GM11168 (cell line): Measurements from ENCODE around the gene ANKS6.

Source experiments
- in situ Hi-C: fragments of 300-500 bp; cut with MboI; formaldehyde crosslinking; loops from one replicate; pipeline ENCODE4 v1.12.0; 2022; ENCODE audit warnings: low sequenced_read_pairs; ENCODE audit not compliant: unreplicated experiment

Gene ANKS6

GRCh38 chr9:98793031-98793430 is 3.3 kb downstream of the ANKS6 start:
- in situ Hi-C loops: no loop called here

- in situ Hi-C loops: no loop called here
Observed at GRCh38 chr9:98791608-98792490, 4.5 kb downstream of the ANKS6 start.

GRCh38 chr9:98790842-98791607 is 5.3 kb downstream of the ANKS6 start:
- in situ Hi-C loops: no loop called here

GRCh38 chr9:98790134-98790841 is 6.1 kb downstream of the ANKS6 start:
- in situ Hi-C loops: no loop called here

DNA sequence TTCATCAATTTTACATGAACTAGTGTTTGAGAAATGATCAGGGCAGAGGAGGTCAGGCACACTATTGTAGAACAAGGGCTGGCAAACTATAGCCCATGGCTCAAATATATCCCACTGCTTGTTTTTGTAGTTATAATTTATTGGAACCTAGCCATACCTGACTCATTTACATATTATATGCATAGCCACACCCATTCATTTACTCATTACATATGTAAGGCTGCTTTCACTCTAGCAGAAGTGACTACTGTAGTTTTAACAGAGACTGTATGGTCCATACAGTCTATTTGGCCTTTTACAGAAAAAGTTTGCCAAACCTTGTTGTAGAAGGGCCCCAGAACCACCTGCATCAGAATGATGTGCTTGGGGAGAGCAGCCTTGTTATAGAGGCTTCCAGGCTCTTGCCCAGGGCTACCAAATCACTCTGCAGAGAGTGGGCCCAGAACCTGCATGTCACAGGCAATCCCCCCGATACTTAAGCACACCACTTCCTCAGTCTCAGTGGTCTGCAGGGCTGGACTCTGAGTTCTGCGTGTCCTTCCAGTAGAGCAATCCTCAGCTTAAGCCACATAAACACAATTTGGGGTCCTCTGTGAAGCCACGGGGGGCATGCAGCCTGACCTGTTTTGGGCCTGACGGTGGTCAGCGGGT is 6.7 kb downstream of the ANKS6 start:
- in situ Hi-C loops: no loop called here

- in situ Hi-C loops: no loop called here
Observed at GRCh38 chr9:98787766-98788335, 8.5 kb downstream of the ANKS6 start.

GRCh38 chr9:98786750-98787510 is 9.4 kb downstream of the ANKS6 start:
- in situ Hi-C loops: no loop called here

DNA sequence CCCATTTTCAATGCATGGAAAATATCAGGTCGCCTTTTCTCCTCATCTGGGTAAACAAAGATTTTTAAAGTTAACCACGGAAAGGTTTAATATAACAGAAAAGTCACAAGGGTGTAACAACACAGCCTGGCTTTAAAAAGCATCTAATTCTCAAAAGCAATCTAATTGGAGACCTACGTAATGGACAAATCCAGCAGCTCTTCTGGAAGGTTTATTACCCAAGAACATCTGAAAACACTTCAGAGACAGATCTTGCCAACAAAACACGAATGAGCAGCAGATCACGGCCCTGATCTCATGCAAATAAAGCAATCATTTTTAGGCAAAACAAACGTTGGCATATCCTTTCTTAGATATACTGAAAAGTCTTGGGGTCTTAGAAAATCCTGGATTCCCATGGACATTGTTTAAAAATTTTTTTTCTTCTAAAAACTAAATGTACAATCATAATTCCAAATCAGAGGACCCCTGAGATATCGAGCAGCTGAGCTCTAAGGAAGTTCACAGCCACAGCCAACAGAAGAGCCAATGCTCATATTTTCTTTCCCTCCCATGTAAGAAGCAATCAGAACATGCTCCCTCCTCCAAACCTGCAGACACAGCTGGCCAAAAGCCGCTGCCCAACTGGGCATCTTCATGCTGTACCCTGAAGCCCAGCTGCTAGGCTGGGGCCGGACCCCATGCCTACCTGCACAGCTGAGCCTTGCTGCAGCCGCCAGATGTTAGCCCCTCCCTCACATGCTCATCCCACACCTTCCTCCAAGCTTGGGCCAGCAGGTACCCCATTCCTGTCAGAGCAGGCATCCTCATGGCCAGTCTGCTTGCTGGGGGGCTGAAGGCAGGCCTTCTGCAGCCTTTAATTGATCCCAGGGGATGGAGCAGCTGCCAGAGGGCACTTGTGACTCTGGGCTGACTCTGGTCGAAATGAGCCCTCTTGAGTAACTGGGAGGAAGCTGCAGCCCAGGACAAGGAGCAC is 11.2 kb downstream of the ANKS6 start:
- in situ Hi-C loops: no loop called here

DNA sequence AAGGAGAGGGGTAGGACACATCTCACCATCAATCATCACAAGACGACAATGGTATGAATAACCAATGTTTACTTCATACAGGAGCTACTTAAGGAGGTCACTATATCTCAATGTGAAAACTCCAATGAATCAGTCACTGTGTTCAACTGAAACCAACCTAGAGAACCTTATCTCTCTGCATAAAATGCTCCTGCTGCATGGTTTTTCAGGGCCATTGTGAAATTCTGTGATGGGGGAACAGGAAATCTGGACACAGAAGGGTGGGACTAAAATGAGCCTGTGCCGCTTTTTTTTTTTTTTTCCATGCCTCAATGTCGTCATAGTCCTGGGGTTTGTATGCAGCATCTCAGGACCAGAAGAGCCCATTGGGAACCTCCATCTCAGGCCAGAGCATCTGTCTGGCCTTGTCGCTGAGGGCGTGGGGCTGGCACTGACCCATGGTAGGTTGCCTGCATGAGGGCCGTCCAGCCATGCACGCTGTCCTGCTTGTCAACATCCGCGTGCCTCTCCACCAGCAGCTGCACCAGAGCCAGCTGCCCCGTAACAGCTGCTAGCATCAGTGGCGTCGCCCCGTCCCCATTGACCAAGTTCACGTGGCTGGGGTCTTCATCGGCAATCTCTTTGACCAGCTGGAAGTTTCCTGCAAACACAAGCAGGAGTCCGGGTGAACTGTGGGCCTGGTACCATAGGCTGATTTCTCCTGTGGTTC is 12.7 kb downstream of the ANKS6 start:
- in situ Hi-C loops: no loop called here

GRCh38 chr9:98781588-98782383 is 14.6 kb downstream of the ANKS6 start:
- in situ Hi-C loops: no loop called here

DNA sequence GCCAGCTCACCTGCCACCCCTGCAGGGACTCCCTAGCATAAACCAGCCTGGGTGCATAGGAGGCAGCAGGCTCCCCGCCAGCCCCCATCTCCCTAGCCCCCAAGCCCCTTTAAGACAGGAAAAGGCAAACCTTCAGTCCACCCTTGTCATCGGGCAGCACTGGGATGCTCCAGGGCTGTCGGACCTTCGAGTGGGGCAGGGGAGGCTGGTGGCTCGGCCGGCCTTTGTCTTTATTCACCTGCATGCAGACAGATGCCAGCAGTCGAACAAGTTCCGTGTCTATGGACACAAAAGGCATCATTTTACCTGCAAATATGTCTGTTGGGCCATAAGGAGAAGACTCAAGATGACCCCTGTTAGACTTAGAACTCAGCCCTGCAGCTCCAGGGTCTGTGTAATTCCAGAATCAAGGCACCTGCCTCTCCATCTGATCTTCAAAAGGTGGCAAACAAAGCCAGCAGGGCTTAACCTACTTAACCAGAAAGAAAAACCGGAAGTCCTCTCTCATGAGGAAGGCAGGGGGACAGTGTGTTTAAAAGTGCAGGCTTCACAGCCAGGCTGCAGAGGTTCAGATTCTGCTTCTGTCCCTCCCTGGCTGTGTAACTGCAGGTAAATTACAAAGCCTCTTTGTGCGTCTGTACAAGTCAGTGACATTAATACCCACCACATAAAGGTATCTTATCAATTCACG is 16.2 kb downstream of the ANKS6 start:
- in situ Hi-C loops: no loop called here

GRCh38 chr9:98778711-98779530 is 17.4 kb downstream of the ANKS6 start:
- in situ Hi-C loops: no loop called here

DNA sequence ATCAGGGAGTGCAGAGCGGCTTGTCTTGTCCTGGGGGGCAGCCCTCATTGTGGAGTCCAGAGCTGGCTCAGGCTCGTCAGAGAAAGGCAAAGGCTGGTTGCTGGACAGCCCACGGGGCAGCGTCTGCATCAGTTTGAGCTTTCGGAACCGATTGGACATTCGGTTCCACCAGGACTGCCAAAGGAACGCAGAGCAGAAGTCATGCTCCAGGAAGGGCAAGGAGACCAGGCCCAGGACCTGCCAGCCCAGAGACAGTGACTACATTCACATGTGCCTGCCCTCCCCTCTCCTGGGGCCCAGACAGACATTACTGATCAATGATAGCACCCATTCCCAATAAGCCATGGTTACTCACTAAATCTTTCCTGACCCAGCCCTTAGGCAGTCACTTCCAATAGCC is 18.1 kb downstream of the ANKS6 start:
- in situ Hi-C loops: no loop called here

- in situ Hi-C loops: no loop called here
Observed at GRCh38 chr9:98777618-98778017, 18.7 kb downstream of the ANKS6 start.

- in situ Hi-C loops: no loop called here
Observed at GRCh38 chr9:98775831-98776441, 20.4 kb downstream of the ANKS6 start.
